AG08395 (cell line): ENCODE results near the gene SDK1.

Experiments used
- DNase-seq: peaks from one replicate; pipeline ENCODE4 v3.0.0; 2012; ENCODE audit warnings: mixed read lengths, low spot score

Gene SDK1

DNA sequence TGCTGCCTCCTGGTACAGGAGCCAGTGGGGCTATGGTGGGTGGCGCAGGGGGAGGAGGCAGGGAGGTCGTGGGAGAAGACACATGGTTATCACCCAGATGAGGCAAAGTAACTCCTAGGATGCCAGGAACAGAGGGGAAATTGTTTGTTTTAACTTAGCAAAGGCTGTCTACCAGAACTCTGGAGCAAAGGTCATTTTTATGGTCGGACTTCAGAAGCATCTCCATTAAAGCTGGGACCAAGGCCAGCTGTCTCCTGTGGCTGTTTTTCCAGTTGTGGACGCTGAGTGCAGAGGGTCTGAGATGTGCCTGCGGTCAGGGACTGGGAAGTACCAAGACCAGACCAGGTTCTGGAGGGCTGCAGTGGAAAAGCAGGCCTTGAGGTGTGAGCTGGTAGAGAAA, 855.1 kb downstream of the SDK1 start:
- no peak for DNase-seq

DNA sequence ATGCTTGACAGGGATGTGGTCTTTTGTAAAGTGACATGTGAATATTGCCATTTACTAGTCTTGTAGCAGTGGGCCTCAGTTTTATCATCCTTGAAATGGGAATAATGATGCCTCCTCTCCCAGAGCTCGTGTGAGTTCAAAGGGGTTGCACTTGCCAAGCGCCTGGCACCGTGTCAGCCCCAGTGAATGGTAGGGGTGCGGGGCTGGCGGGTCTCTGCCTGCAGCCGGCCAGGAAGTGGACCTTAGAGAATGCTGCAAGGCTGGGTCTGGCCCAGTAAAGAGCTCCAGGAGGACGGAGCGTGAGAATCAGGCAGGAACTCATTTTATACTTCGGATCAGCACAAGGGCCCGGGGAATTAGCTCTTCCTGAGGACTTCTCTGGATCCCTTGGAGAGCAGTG, 856.6 kb downstream of the SDK1 start:
- no peak for DNase-seq

DNA sequence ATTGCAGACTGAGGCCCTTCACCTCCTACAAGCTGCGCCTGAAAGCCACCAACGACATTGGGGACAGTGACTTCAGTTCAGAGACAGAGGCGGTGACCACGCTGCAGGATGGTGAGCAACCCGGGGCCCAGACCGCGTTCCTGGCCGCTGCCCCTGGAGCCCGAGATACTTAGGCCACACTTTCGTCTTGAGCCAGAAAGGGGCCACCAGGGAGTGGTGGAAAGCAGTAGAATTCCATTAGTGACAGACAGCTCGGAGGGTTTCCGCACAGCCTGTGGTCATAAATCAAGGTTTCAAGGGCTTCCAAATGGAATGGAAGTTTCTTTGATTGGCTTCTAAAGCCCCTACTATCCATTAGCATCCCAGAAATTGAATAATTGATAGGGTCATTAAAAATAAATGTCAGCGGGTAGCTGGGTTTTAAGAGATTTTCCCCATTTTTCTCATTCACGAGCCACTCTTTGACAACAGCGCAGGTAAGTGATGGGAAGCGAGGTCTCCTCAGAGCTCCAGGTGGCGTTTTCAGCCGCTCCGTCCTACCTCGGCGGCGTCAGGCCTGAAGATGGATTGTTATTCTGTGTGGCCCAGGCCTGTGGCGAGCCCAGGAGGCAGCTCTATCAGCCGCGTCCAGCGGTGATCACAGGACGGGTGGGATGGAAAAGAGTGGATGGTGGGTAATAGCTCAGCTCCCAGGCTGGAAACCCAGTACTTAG, 857.5 kb downstream of the SDK1 start:
- DNase-seq, result no peak

DNA sequence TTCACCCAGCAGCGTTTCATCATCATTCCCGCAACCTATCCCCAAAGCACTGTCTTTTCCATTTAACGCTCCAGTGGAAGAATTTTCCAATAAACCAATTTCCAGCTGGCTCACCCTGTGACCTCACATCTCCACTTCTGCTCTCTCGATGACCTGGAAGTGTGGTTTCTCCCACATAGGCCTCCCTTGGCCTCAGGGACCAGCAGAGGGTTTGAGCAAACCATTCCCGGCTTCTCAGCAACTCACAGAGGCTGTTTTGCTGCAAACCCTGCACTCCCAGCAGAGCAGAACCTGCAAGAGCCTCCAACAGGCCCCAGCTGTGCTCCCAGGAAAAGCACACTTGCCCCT, 858.1 kb downstream of the SDK1 start:
- DNase-seq, result no peak

DNA sequence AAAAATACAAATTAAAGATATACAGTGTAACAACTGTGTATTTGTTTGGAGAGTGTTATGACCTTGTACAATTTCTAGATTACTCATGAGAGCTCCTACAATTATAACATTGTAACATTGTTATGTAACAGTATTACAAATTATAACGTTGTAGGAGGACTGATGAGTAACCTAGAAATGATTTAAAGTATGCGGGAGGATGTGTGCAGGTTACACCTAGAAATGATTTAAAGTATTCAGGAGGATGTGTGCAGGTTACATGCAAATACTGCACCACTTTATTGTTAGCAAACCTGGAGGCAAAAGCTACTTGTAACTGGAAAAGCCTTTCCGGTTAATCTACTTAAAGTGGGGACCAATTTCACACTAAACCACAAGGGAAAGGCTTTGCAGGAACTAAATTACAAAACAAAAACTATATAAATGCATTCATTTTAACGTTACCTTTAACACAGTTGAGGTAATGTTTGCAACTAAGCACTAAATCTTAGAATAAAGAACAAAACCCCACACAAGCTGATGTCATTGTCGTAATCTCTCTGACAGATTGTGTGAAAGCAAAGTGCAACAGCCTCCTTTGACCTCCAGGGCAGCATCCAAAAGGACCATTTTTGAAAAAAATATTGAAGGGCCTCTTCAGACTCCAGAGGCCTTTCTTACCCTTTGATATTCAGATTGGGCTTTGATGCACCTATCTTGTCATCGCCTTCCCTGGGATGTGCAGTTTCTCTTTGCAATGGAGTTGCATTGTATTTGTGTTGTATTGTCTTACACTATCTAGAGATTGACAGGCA, 858.9 kb downstream of the SDK1 start:
- DNase-seq, result no peak

DNA sequence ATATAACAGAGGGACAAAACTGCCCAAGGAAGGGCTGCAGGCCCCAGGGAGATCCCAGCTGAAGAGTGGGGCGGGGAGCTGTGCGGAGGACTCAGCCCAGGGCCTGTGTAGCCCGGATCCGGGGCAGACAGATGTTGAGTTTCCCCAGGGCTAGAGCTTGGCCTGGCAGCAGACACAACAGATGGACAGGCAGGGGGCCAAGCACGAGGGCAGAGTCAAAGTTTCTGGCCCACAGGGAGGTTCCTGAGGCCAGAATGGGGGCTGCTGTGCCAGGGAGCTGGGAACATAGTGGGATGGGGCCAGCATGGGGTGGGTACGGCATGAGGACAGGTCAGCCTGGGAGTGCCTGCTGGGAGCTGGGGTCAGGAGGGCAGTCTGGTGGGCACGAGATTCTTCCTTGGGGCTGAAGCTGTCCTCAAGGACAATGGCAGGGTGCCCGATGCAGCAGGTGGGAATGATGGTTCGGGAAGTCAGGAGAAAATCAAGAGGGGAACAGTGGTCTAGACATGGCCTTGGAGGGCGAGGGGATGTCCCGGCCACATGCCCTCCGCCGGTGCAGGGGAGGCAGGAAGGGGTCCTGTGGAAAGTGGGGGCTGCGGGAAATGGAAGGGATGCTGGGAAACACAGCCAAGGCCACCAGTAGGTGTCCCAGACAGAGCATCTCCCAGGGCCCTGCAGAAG, 862.0 kb downstream of the SDK1 start:
- DNase-seq, result no peak

- DNase-seq, result no peak
Measured at GRCh38 chr7:4163565-4164203, 862.6 kb downstream of the SDK1 start.

GRCh38 chr7:4164556-4164955, 863.5 kb downstream of the SDK1 start:
- no peak for DNase-seq

DNA sequence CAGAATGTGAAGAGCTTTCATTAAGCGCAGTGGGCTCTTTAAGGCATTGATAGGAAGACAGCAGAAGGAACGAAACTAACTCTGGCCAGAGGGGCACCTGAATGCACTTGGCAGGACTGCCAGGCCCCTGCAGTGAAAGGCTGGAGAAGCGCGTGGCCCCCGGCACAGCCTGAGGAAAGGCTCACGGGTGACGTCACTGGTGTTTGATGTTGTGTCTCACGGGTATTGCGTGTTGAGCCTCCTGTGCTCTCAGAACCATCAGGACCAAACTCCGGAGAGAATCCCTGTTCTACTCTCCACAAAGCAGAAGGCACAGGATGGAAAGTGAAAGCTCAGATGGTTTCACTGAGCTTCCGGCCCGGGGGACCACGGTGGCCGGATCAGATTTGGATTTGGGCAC, 865.3 kb downstream of the SDK1 start:
- no peak for DNase-seq

- no peak for DNase-seq
Measured at GRCh38 chr7:4166807-4167206, 865.8 kb downstream of the SDK1 start.

GRCh38 chr7:4167385-4167910, 866.4 kb downstream of the SDK1 start:
- DNase-seq, result no peak

DNA sequence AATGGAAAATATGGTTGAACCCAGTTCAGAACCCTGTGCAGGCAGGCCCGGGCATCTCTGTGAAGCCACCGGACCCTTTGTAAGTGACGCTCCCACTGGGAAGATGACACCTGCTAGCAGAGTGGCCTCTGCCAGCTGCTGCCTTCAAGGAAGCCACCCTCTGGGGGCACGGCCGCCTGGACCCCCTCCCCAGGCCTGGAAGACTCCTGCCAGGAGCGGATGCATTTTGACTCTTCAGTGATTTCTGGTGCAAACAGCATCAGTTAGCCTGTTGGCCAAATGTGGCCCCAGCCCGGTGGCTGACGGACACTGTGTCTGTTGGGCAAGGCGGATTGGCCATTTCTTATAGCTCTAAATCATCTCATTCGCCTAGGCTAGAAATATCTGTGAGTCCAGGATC, 867.0 kb downstream of the SDK1 start:
- no peak for DNase-seq

- no peak for DNase-seq
Measured at GRCh38 chr7:4168541-4168940, 867.5 kb downstream of the SDK1 start.

- no peak for DNase-seq
Measured at GRCh38 chr7:4169455-4169854, 868.4 kb downstream of the SDK1 start.

- DNase-seq, result no peak
Measured at GRCh38 chr7:4170997-4171786, 870.1 kb downstream of the SDK1 start.

DNA sequence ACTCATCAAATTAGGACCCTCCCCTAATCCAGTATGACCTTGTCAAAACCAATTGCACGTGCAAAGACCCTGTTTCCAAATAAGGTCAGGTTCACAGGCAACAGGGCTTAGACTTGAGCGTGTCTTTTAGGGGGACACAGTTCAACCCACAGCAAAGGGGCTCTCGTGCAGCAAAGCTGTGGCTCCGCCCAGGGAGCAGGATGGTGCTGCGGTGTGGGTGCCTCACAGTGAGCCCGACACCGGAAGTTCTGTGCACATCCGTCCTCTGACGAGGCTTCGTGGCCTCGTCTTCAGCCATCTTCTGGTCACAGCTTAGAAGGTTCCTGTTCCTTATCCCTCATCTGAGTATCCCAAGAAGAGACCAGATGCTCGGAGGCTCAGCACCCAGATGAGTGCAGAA, 871.8 kb downstream of the SDK1 start:
- no peak for DNase-seq

GRCh38 chr7:4173615-4174014, 872.6 kb downstream of the SDK1 start:
- no peak for DNase-seq

GRCh38 chr7:4174016-4174415, 873.0 kb downstream of the SDK1 start:
- DNase-seq, result no peak

GRCh38 chr7:4174451-4174850, 873.4 kb downstream of the SDK1 start:
- no peak for DNase-seq

GRCh38 chr7:4174884-4175283, 873.8 kb downstream of the SDK1 start:
- no peak for DNase-seq

GRCh38 chr7:4175346-4175973, 874.4 kb downstream of the SDK1 start:
- no peak for DNase-seq
